B cell (primary cell): ENCODE measurements around the gene THRAP3. TPM values are rescaled to one million over a fixed set of nuclear protein-coding genes. Genes with fewer than 3 reads are reported as not detected.

ENCODE experiments used
- ATAC-seq: fragments of 200-7000 bp; cut with Tn5 transposase; one replicate; pipeline ENCODE4 v1.10.0; 2021; ENCODE audit warnings: low read depth, mild to moderate bottlenecking, moderate number of reproducible peaks, moderate library complexity
- CTCF ChIA-PET: fragments of 350-600 bp; sonication (Branson Sonifier 250); formaldehyde crosslinking; loops from one replicate; lab custom pipeline; 2021; ENCODE audit warnings: antibody characterized with exemption, inconsistent platforms; lab: Charles Lee
- POLR2A ChIA-PET: fragments of 350-600 bp; sonication (Branson Sonifier 250); formaldehyde crosslinking; loops from one replicate; lab custom pipeline; 2021; ENCODE audit warnings: antibody characterized with exemption; lab: Charles Lee
- DNase-seq: peaks from one replicate; pipeline ENCODE4 v3.0.0; 2013
- H2AFZ ChIP-seq: 2 replicates; pipeline ENCODE4 v1.6.1; 2012; ENCODE audit warnings: mild to moderate bottlenecking, low read depth, low read length; ENCODE audit not compliant: insufficient read depth, poor library complexity, severe bottlenecking
- H3K27ac ChIP-seq, 2 donors: 1 replicate in 1 of 2; 2 replicates in 1 of 2; pipeline ENCODE4 v1.5.1; 2012 to 2013; ENCODE audit warnings: low read length in 2 of 2, mild to moderate bottlenecking in 2 of 2, moderate library complexity in 1 of 2
- H3K27me3 ChIP-seq, 4 experiments: fragments of 200-600 bp in 1 of 4; sonication (generic) in 1 of 4; replicated peaks in 1 of 4; 1 replicate in 2 of 4; 2 replicates in 2 of 4; pipeline versions ENCODE4 v1.6.1 to v1.7.0; 2013 to 2016; ENCODE audit warnings: low read length in 3 of 4, mild to moderate bottlenecking in 2 of 4, mixed read lengths in 1 of 4, moderate library complexity in 1 of 4; ENCODE audit not compliant: insufficient read depth in 4 of 4, control insufficient read depth in 3 of 4; ENCODE audit errors: control extremely low read depth in 1 of 4
- H3K36me3 ChIP-seq, 2 experiments: replicated peaks in 1 of 2; 1 replicate in 1 of 2; 2 replicates in 1 of 2; pipeline versions ENCODE4 v1.6.1 to v1.7.1; 2013; ENCODE audit warnings: low read length in 1 of 2; ENCODE audit not compliant: insufficient read depth in 2 of 2, control insufficient read depth in 1 of 2; ENCODE audit errors: control extremely low read depth in 1 of 2, extremely low read depth in 1 of 2
- H3K4me1 ChIP-seq, 2 donors: fragments of 200-600 bp in 1 of 2; sonication (generic) in 1 of 2; 1 replicate in 1 of 2; 2 replicates in 1 of 2; pipeline versions ENCODE4 v1.5.1 to v1.6.1; 2013 to 2017; ENCODE audit warnings: low read length in 2 of 2; ENCODE audit not compliant: control insufficient read depth in 2 of 2, insufficient read depth in 2 of 2
- H3K4me2 ChIP-seq: replicated peaks from 2 replicates; pipeline ENCODE3; 2012; ENCODE audit warnings: mild to moderate bottlenecking, low read depth, low read length; ENCODE audit not compliant: poor library complexity, severe bottlenecking
- H3K4me3 ChIP-seq, 5 experiments: fragments of 200-600 bp in 1 of 5; sonication (generic) in 1 of 5; 1 replicate in 3 of 5; 2 replicates in 2 of 5; pipeline versions ENCODE4 v1.5.1 to v1.7.0; 2011 to 2016; ENCODE audit warnings: low read length in 4 of 5, mild to moderate bottlenecking in 4 of 5, low read depth in 2 of 5, control low read depth in 1 of 5, moderate library complexity in 1 of 5; ENCODE audit not compliant: insufficient read depth in 1 of 5; ENCODE audit errors: control extremely low read depth in 1 of 5, extremely low read depth in 1 of 5
- H3K79me2 ChIP-seq: fragments of 200-600 bp; sonication (generic); one replicate; pipeline ENCODE4 v1.6.0; 2016; ENCODE audit warnings: low read length; ENCODE audit not compliant: control insufficient read depth, insufficient read depth
- H3K9ac ChIP-seq: fragments of 200-600 bp; sonication (generic); 2 replicates; pipeline ENCODE4 v1.6.1; 2017; ENCODE audit warnings: mild to moderate bottlenecking, low read length, moderate library complexity
- H3K9me3 ChIP-seq, 3 donors: one replicate each; pipeline versions ENCODE4 v1.6.1 to v1.7.1; 2013; ENCODE audit warnings: low read length in 2 of 3; ENCODE audit not compliant: control insufficient read depth in 2 of 3, insufficient read depth in 1 of 3; ENCODE audit errors: control extremely low read depth in 1 of 3
- H4K20me1 ChIP-seq: 2 replicates; pipeline ENCODE4 v1.6.0; 2012; ENCODE audit warnings: mild to moderate bottlenecking, low read length; ENCODE audit not compliant: insufficient read depth, control insufficient read depth, poor library complexity, severe bottlenecking
- H3K27ac Mint-ChIP-seq: one replicate; pipeline ENCODE4 v1.8.0; 2021; ENCODE audit warnings: mixed read lengths
- H3K27me3 Mint-ChIP-seq: one replicate; pipeline ENCODE4 v1.8.0; 2021; ENCODE audit warnings: mixed read lengths
- H3K4me1 Mint-ChIP-seq: one replicate; pipeline ENCODE4 v1.8.0; 2021; ENCODE audit warnings: mixed read lengths
- H3K4me3 Mint-ChIP-seq: one replicate; pipeline ENCODE4 v1.8.0; 2021; ENCODE audit warnings: mixed read lengths
- H3K9me3 Mint-ChIP-seq: one replicate; pipeline ENCODE4 v1.8.0; 2022; ENCODE audit warnings: mixed read lengths; ENCODE audit not compliant: insufficient read depth
- EZH2 ChIP-seq: IDR thresholded peaks from 2 replicates; pipeline ENCODE4 v1.6.1; 2012; ENCODE audit warnings: borderline replicate concordance, low read depth, mild to moderate bottlenecking, moderate library complexity, low read length; ENCODE audit not compliant: insufficient read depth, poor library complexity, severe bottlenecking
- WGBS: methylation state at CpG from one replicate; pipeline ENCODE4 v1.1.5; 2013; ENCODE audit warnings: missing lambda C conversion rate; ENCODE audit not compliant: insufficient coverage; 5-methylcytosine and 5-hydroxymethylcytosine counted together
- intact Hi-C: fragments of 100-400 bp; cut with micrococcal nuclease; formaldehyde crosslinking; loops from one replicate; pipeline ENCODE4 v1.10.0; 2022
- polyA plus RNA-seq: library from polyadenylated mRNA; depleted of rRNA; stranded (reverse); fragments of >200 nt; gene quantifications from 2 replicates; pipeline ENCODE4 v1.2.3, GENCODE V29; 2012
- total RNA-seq, 2 donors: library from RNA; stranded (reverse); fragments of 120-200 nt in 1 of 2; gene quantifications; 1 replicate in 1 of 2; 2 replicates in 1 of 2; pipeline versions ENCODE4 v1.2.3 to v1.2.4, GENCODE V29; 2013 to 2022
- TF ChIP-seq, protein P1 (sequence below): fragments of 200-600 bp; IDR thresholded peaks from one replicate; pipeline ENCODE4 v1.8.0; 2022; ENCODE audit warnings: antibody characterized with exemption, mild to moderate bottlenecking

THRAP3 gene
- total and polyA plus RNA-seq, 2 donors (not counting 1 experiment from before 2014, with no cell fraction given), result 64.1 to 153 TPM

DNA sequence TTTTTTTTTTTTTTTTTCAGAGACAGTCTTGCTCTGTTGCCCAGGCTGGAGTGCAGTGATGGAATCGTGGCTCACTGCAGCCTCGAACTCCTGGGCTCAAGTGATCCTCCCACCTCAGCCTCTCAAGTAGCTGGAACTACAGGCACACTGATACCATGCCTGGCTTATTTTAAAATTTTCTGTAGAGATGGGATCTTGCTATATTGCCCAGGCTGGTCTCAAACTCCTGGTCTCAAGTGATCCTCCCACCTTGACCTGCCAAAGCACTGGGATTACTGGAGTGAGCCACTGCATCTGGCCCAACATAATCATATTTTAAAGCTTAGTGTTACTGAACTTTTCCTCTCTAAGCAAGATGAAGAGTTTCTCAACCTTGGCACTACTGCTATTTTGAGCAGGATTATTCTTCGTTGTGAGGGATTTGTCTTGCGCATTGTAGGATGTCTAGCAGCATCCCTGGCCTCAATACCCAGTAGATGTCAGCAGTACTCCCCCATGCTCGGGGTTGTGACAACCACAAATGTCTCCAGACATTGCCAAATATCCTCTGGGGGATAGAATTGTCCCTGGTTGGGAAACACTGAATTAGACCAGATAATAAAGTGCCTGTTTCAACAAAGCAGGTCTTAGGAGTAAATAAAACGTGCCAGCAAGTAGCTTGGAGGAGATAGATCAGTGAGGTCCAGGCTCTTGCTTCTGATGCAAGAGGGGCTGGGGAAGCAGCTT, 15.1 kb upstream of the THRAP3 start:
- Mint-ChIP-seq H3K4me1 (peaks cover 15% of the 10 kb centered on the region), H3K4me3 (no peak overlapping the region), H3K27ac (no peak overlapping the region), H3K27me3 (no peaks in the 10 kb centered on the region), H3K9me3 (no peaks in the 10 kb centered on the region)
- TF ChIP-seq EZH2, result no peak
- TF ChIP-seq, protein P1, sequence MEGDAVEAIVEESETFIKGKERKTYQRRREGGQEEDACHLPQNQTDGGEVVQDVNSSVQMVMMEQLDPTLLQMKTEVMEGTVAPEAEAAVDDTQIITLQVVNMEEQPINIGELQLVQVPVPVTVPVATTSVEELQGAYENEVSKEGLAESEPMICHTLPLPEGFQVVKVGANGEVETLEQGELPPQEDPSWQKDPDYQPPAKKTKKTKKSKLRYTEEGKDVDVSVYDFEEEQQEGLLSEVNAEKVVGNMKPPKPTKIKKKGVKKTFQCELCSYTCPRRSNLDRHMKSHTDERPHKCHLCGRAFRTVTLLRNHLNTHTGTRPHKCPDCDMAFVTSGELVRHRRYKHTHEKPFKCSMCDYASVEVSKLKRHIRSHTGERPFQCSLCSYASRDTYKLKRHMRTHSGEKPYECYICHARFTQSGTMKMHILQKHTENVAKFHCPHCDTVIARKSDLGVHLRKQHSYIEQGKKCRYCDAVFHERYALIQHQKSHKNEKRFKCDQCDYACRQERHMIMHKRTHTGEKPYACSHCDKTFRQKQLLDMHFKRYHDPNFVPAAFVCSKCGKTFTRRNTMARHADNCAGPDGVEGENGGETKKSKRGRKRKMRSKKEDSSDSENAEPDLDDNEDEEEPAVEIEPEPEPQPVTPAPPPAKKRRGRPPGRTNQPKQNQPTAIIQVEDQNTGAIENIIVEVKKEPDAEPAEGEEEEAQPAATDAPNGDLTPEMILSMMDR, result no peak
- POLR2A ChIA-PET, result interaction anchor here (1.0 kb wide), 1 partner anchor 241 kb away, joined by 3 read pairs; the partner anchor contains the start of gene OSCP1
- no peaks in the 10 kb centered on the region for H4K20me1 ChIP-seq
- H3K79me2 ChIP-seq, result no peaks in the 10 kb centered on the region
- no peak overlapping the region for H3K4me2 ChIP-seq
- no peaks in the 10 kb centered on the region for H3K9me3 ChIP-seq
- no peak overlapping the region for H3K27ac ChIP-seq
- DNase-seq (no peak), ATAC-seq (no peak)
- WGBS, result no CpG with 5 or more reads among the region's 6 CpGs
- H3K9ac ChIP-seq, result no peak overlapping the region
- peaks cover 0 to 18% of the 10 kb centered on the region in 2 donors for H3K4me1 ChIP-seq
- no peak overlapping the region for H2AFZ ChIP-seq
- H3K4me3 ChIP-seq, result no peak overlapping the region
- no peaks in the 10 kb centered on the region for H3K36me3 ChIP-seq
- intact Hi-C loops, result no loop called here
- H3K27me3 ChIP-seq, result no peaks in the 10 kb centered on the region
- CTCF ChIA-PET, result interaction anchor here (1.2 kb wide), 1 partner anchor 107 kb away, joined by 4 read pairs; no protein-coding TSS in a partner anchor

DNA sequence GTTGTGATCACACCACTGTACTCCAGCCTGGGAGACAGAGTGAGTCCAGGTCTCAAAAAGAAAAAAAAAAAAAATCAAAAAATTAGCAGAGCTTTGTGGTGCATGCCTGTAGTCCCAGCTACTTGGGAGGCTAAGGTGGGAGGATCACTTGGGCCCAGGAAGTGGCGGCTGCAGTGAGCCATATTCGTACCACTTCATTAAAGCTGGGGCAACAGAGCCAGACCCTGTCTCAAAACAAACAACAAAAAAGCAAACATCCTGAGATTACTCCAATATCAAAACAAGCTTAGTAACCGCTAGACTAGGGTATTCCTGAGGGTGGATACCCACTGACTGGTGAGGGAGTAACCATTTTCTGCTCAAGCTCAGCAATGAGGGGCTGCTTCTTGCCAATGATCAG, 12.9 kb upstream of the THRAP3 start:
- Histone ChIP-seq H3K4me1 (peaks cover 0 to 18% of the 10 kb centered on the region in 2 donors), H3K4me2 (no peak overlapping the region), H3K9me3 (no peaks in the 10 kb centered on the region), H3K9ac (no peak overlapping the region), H3K4me3 (no peak overlapping the region), H3K27ac (no peak overlapping the region), H3K27me3 (no peaks in the 10 kb centered on the region), H4K20me1 (no peaks in the 10 kb centered on the region), H3K36me3 (no peaks in the 10 kb centered on the region), H3K79me2 (no peaks in the 10 kb centered on the region), H2AFZ (no peak overlapping the region)
- CTCF ChIA-PET, result interaction anchor here (0.8 to 1.6 kb wide), 2 partner anchors 74 to 76 kb away, joined by 3 to 5 read pairs; no protein-coding TSS in a partner anchor
- H3K27me3 Mint-ChIP-seq, result no peaks in the 10 kb centered on the region
- H3K27ac Mint-ChIP-seq, result no peak overlapping the region
- 100% methylated on average over 2 of the region's 3 CpGs for WGBS
- H3K9me3 Mint-ChIP-seq, result no peaks in the 10 kb centered on the region
- no peak for TF ChIP-seq EZH2
- TF ChIP-seq, protein P1, result no peak
- H3K4me3 Mint-ChIP-seq, result no peak overlapping the region
- H3K4me1 Mint-ChIP-seq, result peaks cover 15% of the 10 kb centered on the region
- no peak for DNase-seq
- POLR2A ChIA-PET, result no interaction called here
- no peak for ATAC-seq
- intact Hi-C loops, result no loop called here
